D341Med (cell line): ENCODE results near the gene KRTAP12-3.
"Not testable (repeated sequence)": the region's sequence is repeated elsewhere in the genome, so short reads cannot be mapped to it uniquely, and the experiment has no call there.

ENCODE experiments used
- DNase-seq: peaks from one replicate; pipeline ENCODE4 v3.0.0; 2012; ENCODE audit warnings: low spot score

The KRTAP12-3 gene

DNA sequence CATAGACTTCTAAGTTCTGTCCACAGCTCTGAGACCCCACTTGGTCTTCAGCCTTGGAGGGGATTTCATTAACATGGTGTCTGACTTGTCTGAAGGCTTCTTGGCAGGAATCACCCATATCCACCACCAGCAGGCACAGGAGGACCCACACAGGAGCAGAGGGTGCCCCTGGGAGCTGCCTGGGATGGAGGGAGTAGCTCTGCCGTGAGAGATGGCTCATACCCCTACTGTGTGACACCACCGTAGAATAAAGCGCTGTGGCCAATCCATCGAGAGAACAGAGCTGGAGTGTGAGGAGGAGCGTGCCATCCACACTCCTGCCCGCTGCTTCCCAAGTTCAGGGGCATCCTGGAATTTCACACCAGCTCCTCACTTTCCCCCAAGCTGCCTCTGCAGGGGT lies 27.3 kb downstream of the KRTAP12-3 start:
- DNase-seq: not testable (repeated sequence)

DNA sequence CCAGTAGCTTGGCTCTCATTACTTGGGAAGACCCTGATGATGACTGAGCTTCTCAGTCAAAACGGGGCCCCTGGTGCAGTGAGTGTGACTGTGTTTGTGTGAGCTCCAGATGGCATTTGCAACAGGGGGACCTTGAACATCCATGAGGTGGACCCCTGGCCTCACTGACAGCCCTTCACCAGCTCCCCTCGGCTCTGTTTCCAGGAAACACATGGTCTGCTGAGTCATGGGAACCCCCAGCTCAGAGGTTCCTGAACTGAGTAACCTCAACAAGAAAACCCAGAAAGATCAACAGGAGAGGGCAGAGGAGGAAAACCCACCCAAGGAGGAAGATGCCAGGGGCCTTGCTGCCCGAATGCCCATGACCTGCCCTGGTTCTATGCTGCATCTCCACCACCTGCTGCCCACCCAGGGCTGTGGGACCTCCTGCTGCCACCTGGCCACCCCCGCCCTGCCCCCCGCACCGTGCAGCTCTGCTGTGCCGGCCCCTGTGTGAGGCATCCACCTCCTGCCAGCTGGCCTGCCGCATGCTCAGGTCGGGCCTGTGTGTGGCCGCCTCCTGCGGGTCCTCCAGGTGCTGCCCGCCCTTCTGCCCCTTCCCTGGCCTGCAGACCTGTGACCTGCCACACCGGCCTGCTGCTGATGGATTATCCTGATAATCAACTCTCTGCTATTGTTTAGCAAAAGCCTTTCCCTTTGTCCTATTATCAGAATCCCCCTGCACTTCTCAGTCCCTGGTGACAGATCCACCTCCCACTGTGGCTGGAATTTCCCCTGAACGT lies 28.5 kb downstream of the KRTAP12-3 start:
- no peak for DNase-seq

DNA sequence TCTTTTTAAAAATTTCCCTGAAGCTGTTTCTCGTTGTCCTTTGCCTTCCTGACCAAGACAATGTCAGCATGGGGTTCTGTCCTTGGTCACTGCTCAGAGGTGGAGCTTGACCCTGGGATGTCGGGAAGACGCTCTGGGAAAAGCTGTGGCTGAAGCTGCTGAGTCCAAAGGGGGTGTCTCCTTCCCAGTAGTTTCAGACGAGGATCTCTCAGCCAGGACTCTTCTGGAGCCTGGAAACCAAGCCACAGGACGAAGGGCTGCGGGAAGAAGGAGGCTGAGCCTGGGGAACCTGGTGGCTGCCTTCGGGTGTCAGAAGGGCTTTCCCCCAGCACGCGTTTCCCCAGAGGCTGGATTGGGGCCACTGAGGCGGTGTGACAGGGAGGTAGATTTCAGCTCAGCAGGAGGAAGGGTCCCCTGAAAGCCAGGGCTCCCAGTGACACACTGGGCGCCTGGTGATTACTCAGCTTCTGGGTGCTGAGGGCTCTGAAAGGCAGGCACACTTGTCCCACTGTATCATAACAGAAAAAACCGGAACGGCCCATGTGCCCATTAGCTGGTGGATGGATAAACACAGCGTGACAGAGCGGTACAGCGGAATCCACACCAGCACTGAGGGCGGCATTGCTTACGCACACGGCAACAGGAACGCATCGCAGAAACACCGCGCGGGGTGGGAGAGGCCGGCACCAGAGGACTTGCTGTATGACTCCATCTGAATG lies 29.3 kb downstream of the KRTAP12-3 start:
- no peak for DNase-seq

DNA sequence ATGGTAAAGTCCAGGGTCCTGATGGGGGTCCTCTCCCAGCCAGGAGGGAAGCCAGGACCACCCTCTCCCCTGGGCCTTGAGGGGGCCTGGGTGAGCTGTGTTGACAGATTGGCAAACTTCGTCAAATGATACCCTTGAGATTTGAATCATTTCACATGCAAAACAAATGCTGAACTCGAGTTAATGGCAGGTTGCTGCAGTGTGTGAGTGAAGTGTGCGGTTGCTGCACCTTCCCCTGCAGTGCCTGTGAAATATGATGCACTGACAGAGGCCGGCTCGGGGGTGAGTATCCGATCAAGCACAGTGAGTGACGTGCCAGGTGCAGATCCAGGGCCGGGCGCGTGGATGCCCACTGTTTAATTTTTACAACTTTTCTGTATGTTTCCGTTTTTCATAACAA lies 29.9 kb downstream of the KRTAP12-3 start:
- DNase-seq: no peak

DNA sequence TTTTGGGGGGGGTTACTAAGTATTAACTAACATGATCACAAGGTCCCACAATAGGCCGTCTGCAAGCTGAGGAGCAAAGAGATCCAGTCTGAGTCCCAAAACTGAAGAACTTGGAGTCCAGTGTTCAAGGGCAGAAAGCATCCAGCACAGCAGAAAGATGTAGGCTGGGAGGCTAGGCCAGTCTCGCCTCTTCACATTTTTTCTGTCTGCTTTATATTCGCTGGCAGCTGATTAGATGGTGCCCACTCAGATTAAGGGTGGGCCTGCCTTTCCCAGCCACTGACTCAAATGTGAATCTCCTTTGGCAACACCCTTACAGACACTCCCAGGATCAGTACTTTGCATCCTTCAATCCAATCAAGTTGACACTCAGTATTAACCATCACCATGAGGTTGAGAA lies 32.0 kb downstream of the KRTAP12-3 start:
- not testable (repeated sequence) for DNase-seq

DNA sequence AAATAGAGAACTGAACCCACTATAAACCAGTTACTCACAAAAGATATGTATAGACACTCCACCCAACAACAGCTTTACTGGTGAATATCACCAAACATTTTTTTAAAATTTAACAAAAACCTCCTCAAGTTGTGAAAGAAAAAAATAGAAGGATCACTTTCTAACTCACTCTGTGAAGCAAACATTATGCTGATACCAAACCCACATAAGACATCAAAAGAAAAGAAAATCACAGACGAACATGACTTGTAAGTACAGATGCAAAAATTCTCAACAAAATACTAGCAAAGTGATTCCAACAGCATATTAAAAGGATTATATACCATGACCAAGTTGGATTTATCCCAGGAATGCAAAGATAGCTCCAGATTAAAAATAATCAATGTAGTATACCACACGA lies 34.0 kb downstream of the KRTAP12-3 start:
- DNase-seq: no peak

DNA sequence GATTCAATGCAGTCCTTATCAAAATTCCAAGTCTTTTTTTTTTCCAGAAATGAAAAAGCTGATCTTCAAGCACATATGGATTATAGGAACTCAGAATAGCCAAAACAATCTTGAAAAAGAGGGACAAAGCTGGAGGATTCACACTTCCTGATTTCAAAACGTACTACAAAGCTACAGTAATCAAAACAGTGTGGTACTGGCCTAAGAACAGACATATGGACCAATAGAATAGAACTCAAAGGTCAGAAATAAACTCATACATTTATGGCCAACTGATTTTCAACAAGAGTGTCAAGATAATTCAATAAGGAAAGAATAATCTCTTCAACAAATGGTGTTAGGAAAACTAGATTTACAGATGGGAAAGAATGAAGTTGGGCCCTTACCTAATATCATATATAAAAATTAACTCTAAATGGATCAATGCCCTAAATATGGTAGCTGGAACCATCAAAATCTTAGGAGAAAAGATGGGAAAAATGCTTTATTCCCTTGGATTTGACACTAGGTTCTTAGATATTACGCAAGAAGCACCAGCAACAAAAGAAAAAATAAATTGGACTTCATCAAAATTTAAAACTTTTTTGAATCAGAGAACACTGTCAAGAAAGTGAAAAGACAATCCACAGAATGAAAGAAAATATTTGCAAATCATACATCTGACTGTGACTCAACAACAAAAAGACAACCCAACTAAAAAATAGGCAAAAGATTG lies 35.2 kb downstream of the KRTAP12-3 start:
- no peak for DNase-seq

DNA sequence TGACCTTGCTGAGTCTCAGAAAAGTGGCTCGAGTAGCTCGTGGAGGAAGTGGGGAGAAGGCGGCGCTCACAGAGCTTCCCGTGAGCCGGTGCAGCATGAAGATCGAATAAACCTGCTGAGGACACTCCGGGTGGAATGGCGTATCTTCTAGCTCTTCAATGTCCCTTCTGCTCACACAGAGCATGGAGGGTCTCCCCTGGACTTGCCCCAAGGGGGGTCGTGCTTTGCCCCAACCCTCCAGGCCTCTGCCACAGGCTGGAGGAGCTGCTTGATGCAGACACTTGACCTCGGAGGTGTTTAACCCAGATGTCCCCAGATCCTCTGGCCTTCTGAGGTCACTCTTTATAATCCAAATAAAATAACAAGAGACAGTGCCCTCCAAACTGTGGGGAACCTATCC lies 37.0 kb downstream of the KRTAP12-3 start:
- no peak for DNase-seq

DNA sequence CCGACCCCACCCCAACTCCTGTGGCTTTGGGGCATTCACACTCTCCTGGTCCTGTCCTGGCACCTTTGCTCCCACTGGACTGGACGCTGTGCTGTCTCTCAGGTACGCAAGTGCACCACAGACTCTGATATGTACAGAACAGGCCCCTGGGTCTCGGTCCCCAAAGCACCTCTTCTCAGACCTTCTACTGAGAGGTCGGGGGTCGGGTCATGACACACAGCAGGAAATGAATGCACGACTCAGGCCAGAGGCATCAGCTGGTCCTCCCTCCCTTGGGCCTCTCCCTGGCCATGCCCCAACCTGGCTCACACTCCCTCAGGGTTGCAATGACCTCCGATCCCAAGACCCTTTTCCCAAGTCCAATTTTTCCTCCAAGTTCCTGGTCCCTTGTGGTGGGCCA lies 37.5 kb downstream of the KRTAP12-3 start:
- DNase-seq: peak; percentile 16

DNA sequence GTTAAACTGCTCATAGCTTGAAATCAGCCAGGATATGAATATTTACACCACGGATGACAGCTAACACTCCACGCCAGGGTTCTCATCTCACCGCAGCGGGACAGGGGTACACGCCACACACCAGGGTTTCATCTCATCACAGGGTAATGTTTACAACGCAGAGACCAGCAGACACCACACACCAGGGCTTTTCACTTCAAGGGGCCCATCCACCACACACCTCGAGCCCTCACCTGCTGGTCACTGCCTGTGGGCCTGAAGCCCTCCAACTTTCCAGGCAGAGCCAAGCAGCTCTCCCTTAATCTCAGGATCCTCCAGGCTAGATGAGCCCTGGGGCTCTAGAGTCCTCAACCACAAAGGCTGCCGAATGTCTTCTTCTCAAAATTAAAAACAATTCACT lies 37.9 kb downstream of the KRTAP12-3 start:
- DNase-seq: peak; percentile 14

DNA sequence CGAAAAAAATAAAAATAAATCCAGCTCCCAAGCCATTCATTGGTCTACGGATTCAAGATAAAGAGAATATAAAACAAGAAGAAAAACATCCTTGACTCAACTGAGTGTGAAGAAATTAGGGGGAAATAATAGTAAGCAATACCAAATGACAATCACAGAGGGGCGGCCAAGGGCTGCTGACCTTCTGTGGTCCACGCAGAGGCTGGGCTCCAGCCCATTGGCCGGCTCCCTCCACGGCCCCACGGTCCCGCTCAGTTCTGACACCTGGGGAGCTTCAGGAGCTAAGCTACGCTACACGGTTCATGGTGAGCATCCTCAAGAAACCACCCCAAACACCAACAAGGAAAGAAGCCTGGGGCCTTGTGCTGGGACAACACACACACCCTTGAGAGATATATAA lies 38.8 kb downstream of the KRTAP12-3 start:
- peak; percentile 24 for DNase-seq

DNA sequence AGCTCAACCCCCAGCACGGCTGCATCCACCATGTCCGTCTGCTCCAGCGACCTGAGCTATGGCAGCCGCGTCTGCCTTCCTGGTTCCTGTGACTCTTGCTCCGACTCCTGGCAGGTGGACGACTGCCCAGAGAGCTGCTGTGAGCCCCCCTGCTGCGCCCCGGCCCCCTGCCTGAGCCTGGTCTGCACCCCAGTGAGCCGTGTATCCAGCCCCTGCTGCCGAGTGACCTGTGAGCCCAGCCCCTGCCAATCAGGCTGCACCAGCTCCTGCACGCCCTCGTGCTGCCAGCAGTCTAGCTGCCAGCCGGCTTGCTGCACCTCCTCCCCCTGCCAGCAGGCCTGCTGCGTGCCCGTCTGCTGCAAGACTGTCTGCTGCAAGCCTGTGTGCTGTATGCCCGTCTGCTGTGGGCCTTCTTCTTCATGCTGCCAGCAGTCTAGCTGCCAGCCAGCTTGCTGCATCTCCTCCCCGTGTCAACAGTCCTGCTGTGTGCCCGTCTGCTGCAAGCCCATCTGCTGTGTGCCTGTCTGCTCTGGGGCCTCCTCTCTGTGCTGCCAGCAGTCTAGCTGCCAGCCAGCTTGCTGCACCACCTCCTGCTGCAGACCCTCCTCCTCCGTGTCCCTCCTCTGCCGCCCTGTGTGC lies 39.6 kb downstream of the KRTAP12-3 start, which contains the start of gene KRTAP10-12:
Gene KRTAP10-12 (plus strand): TSS at position 1 of the 639 bp plus-strand sequence. CDS start 30 bp downstream, at position 31.
- not testable (repeated sequence) for DNase-seq

DNA sequence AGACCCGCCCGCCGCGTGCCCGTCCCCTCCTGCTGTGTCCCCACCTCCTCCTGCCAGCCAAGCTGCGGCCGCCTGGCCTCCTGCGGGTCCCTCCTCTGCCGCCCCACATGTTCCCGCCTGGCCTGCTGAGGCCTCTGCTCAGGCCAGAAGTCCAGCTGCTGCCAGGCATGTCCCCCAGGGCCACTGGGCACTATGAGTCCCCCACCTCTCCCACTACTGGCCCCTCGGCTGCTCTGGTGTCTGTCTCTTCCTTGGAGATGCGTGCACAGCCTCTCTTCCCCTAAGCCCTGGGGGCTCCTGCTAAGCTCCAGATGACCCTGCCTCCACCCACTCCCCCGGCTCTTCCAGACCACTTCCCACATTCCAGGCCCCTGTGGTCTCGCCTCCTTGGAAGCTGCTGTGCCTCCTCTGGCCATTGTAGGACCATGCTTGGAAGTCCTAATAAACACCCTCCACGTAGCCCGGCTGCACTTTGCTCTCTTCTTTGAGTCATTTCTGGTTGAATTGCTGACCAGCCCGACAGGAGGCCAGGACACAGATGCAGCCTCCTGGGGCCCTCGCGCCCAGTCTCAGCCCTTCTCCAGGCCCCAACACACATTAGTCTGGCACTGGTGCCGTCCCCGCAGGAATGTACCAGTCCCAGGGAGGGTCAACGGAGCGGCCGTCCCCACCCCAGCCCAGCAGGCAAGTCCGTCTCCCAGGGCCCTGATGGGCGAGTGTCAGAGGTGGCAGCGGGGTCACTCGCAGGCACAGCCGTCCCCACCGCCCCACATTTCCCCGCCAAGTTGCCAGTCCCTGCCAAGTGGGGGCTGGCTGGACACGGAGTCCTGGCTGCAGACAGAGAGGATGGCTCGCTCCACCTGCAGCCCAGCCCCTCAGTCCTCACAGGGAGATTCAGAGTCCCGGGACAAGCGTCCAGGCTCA lies 40.3 kb downstream of the KRTAP12-3 start:
- DNase-seq: peak; percentile 34

DNA sequence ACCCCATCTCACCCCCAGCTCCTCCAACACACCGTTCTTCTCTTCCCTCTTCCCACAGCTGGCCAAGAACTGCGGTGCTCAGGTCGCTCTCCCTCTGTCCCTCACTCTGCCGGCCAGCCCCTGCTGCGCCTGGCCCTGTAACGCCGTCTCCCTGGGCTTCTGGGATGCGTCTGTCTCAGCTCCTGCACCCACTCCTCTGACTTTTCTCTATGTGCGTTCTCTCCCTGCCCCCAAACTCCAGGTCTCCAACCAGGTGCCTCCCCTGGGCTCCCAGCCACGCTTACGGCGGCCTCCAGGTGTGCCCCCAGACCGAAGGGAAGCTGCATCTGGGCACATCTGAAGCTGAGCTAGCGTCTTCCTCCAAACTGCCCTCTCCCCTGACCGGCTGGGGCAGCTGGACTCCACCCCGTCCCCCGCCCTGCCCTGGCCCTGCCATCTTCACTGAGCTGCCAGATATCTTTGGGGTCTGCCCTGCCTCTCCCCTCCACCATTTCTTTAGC lies 41.8 kb downstream of the KRTAP12-3 start:
- DNase-seq: peak; percentile 25

DNA sequence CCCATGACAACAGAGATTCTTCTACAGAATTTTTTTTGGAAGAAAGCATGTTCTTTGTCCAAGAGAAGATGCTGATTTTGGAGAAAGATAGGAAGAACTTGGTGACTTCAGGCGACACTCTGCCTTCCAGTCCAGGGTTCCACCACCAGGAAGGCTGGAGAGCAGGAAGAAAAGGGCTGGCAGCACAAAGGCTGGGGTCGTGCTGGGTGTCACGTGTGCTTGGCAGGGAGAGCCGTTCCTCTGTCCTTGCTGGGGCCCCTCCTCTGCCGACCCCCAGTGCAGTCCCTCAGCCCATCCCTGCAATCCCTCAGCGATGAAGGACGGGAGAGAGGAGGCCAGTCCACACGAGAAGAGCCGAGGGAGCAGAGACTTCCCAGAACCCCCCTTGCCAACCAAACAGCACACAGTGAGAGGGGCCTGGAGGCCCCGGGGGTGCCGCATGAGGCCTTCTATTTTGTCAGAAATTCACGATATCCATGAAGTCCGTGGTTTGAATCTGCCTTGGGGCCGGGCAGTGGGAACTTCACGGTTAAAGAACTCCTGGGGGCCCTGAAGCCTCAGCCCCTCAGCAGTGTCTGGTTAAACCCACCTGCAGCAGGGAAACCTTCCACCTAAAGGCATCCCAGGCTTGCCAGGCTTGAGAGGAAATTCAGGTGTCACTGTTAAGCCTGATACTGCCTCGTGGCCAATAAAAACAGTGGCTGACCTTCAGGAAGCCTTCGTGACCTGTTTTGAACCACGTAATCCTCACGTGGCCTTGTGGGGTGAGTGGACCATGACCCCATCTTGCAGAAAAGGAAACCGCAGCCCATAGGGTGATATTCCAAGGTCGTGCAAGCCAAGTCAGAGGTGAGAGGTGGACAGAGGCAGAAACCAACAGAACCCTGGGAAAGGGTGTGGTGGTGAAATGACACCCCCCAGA lies 42.6 kb downstream of the KRTAP12-3 start:
- DNase-seq: peak; percentile 18

DNA sequence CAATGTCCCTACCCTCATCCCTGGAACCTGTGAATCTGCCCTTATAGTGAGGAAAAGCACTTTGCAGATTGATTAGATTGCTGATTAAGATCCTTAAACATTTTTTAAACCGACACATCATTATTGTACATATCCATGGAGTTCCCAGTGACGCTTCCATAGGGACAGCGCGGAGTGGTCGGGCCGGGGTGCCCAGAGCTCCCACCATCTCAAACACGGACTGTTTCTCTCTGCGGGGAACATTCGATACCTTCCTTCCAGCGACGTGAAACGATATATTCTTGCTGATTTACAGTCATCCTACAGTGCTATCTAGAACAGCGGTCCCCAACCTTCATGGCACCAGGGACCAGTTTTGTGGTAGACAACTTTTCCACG lies 43.3 kb downstream of the KRTAP12-3 start:
- DNase-seq: no peak

DNA sequence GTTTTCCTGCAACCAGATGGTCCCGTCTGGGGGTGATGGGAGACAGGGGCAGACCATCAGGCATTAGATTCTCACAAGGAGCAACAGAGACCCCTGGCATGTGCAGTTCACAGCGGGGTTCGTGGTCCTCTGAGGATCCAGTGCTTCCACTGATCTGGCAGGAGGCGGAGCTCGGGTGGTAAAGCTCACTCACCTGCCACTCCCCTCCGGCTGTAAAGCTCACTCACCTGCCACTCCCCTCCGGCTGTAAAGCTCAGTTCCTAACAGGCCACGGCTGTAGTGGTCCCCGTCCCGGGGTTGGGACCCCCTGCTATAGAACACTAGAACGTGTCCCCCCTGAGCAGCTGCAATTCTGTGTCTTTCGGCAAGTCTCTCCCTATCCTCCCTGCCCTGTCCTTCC lies 43.8 kb downstream of the KRTAP12-3 start:
- no peak for DNase-seq

DNA sequence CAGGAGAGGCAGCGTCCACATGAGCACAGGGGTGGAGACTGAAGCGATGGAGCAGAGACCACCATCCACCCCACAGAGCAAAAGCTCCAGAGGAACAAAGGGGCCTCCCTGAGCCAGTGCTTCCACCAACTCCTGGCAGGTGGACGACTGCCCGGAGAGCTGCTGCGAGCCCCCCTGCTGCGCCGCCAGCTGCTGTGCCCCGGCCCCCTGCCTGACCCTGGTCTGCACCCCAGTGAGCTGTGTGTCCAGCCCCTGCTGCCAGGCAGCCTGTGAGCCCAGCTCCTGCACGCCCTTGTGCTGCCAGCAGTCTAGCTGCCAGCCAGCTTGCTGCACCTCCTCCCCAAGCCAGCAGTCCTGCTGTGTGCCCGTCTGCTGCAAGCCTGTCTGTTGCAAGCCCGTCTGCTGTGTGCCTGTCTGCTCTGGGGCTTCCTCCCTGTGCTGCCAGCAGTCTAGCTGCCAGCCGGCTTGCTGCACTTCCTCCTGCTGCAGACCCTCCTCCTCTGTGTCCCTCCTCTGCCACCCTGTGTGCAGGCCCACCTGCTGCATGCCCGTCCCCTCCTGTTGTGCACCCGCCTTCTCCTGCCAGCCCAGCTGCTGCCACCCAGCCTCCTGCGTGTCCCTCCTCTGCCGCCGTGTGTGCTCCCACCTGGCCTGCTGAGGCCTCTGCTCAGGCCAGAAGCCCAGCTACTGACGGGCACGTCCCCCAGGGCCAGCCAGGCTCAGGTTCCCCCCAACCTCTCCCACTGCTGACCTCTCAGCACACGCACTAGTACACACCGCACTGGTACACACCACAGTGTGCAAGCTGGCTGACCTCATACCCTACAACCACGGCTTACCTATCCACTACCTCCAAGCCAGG lies 44.6 kb downstream of the KRTAP12-3 start:
- peak; percentile 20 for DNase-seq
